Mesenchymal stem cell (in vitro differentiated cells and primary cell): ENCODE data around the gene ZNF408.
A peak's percentile ranks its signal among the peaks of the same experiment; 100 is the strongest.

ENCODE experiments used
- DNase-seq: peaks from one replicate; pipeline ENCODE4 v3.0.0-alpha.2; 2013
- H2AFZ ChIP-seq: one replicate; pipeline ENCODE4 v1.6.1; 2013; ENCODE audit warnings: low read depth, mild to moderate bottlenecking, control low read depth, inconsistent platforms, low read length, moderate library complexity
- H2AK5ac ChIP-seq: 2 replicates; pipeline ENCODE4 v1.6.1; 2013; ENCODE audit warnings: low read length, moderate library complexity, mild to moderate bottlenecking, inconsistent platforms; ENCODE audit not compliant: severe bottlenecking
- H2BK120ac ChIP-seq: one replicate; pipeline ENCODE4 v1.6.1; 2013; ENCODE audit warnings: low read depth, mild to moderate bottlenecking, inconsistent platforms, low read length, moderate library complexity
- H2BK12ac ChIP-seq, 2 experiments: one replicate each; pipeline ENCODE4 v1.6.1; 2013; ENCODE audit warnings: inconsistent platforms in 2 of 2, low read length in 2 of 2, mild to moderate bottlenecking in 2 of 2, moderate library complexity in 2 of 2, control low read depth in 1 of 2
- H2BK15ac ChIP-seq: one replicate; pipeline ENCODE4 v1.6.1; 2013; ENCODE audit warnings: mild to moderate bottlenecking, low read depth, inconsistent platforms; ENCODE audit not compliant: poor library complexity, severe bottlenecking
- H2BK5ac ChIP-seq: 2 replicates; pipeline ENCODE4 v1.6.1; 2013; ENCODE audit warnings: low read depth, mild to moderate bottlenecking, low read length, control low read depth, inconsistent platforms; ENCODE audit not compliant: poor library complexity, severe bottlenecking
- H3K14ac ChIP-seq, 2 experiments: one replicate each; pipeline ENCODE4 v1.6.1; 2013; ENCODE audit warnings: inconsistent platforms in 2 of 2, low read length in 2 of 2, control low read depth in 1 of 2, mild to moderate bottlenecking in 1 of 2, moderate library complexity in 1 of 2
- H3K18ac ChIP-seq, 2 experiments: one replicate each; pipeline ENCODE4 v1.6.1; 2013; ENCODE audit warnings: inconsistent platforms in 2 of 2, low read length in 2 of 2, control low read depth in 1 of 2, low read depth in 1 of 2, mild to moderate bottlenecking in 1 of 2
- H3K23ac ChIP-seq, 2 experiments: one replicate each; pipeline ENCODE4 v1.6.1; 2013; ENCODE audit warnings: inconsistent platforms in 2 of 2, low read length in 2 of 2, mild to moderate bottlenecking in 2 of 2, moderate library complexity in 2 of 2, control low read depth in 1 of 2
- H3K27ac ChIP-seq: 2 replicates; pipeline ENCODE4 v1.5.1; 2013; ENCODE audit warnings: mild to moderate bottlenecking, moderate library complexity, low read length, control low read depth, inconsistent platforms; ENCODE audit not compliant: poor library complexity, severe bottlenecking
- H3K27me3 ChIP-seq, 2 experiments: 2 replicates each; pipeline versions ENCODE4 v1.6.1 to v1.7.0; 2013; ENCODE audit warnings: low read length in 2 of 2, mild to moderate bottlenecking in 2 of 2, moderate library complexity in 2 of 2, control low read depth in 1 of 2, inconsistent platforms in 1 of 2; ENCODE audit not compliant: control insufficient read depth in 1 of 2, insufficient read depth in 1 of 2
- H3K36me3 ChIP-seq, 2 experiments: 2 replicates each; pipeline versions ENCODE4 v1.6.1 to v1.7.0; 2013; ENCODE audit warnings: low read length in 2 of 2, control low read depth in 1 of 2, inconsistent platforms in 1 of 2, low read depth in 1 of 2, mild to moderate bottlenecking in 1 of 2; ENCODE audit not compliant: insufficient read depth in 2 of 2, control insufficient read depth in 1 of 2
- H3K4ac ChIP-seq, 2 experiments: one replicate each; pipeline ENCODE4 v1.6.1; 2013; ENCODE audit warnings: inconsistent platforms in 2 of 2, low read length in 2 of 2, mild to moderate bottlenecking in 2 of 2, moderate library complexity in 2 of 2, control low read depth in 1 of 2, low read depth in 1 of 2
- H3K4me1 ChIP-seq: 2 replicates; pipeline ENCODE4 v1.6.1; 2013; ENCODE audit warnings: low read depth, low read length, control low read depth; ENCODE audit not compliant: control insufficient read depth, insufficient read depth
- H3K4me2 ChIP-seq: 2 replicates; pipeline ENCODE4 v1.6.1; 2013; ENCODE audit warnings: low read length, mild to moderate bottlenecking, inconsistent platforms; ENCODE audit not compliant: poor library complexity, severe bottlenecking
- H3K4me3 ChIP-seq, 2 experiments: 2 replicates each; pipeline versions ENCODE4 v1.5.1 to v1.7.0; 2013; ENCODE audit warnings: low read length in 2 of 2, mild to moderate bottlenecking in 2 of 2, control low read depth in 1 of 2, low read depth in 1 of 2; ENCODE audit not compliant: insufficient read depth in 1 of 2
- H3K79me1 ChIP-seq: replicated peaks from 2 replicates; pipeline ENCODE4 v1.6.1; 2013; ENCODE audit warnings: mild to moderate bottlenecking, control low read depth, low read length, inconsistent platforms; ENCODE audit not compliant: poor library complexity, severe bottlenecking
- H3K9ac ChIP-seq: 2 replicates; pipeline ENCODE4 v1.7.0; 2013; ENCODE audit warnings: mild to moderate bottlenecking, low read length, moderate library complexity
- H3K9me3 ChIP-seq: 2 replicates; pipeline ENCODE4 v1.7.0; 2013; ENCODE audit warnings: mild to moderate bottlenecking, low read length; ENCODE audit not compliant: control insufficient read depth
- H4K8ac ChIP-seq: one replicate; pipeline ENCODE4 v1.6.1; 2013; ENCODE audit warnings: inconsistent platforms, mild to moderate bottlenecking, low read length, moderate library complexity
- H4K91ac ChIP-seq: one replicate; pipeline ENCODE4 v1.6.1; 2013; ENCODE audit warnings: mild to moderate bottlenecking, low read length, inconsistent platforms
- WGBS: methylation state at CpG from one replicate; pipeline ENCODE4 v1.1.7; 2013; ENCODE audit warnings: mixed read lengths; 5-methylcytosine and 5-hydroxymethylcytosine counted together

ZNF408 gene

GRCh38 chr11:46690702-46691101, 10.1 kb upstream of the ZNF408 start:
- Histone ChIP-seq H3K4me1 (peaks cover 28% of the 10 kb centered on the region), H3K27me3 (no peaks in the 10 kb centered on the region), H3K79me1 (peaks cover 30% of the 10 kb centered on the region), H2BK120ac (no peak overlapping the region), H2BK12ac (no peak overlapping the region), H4K8ac (no peak overlapping the region), H3K4ac (no peak overlapping the region), H2AFZ (no peak overlapping the region), H2BK15ac (no peak overlapping the region), H3K9me3 (no peaks in the 10 kb centered on the region), H3K4me3 (no peak overlapping the region), H3K14ac (no peak overlapping the region), H4K91ac (no peak overlapping the region), H2AK5ac (no peak overlapping the region), H3K9ac (no peak overlapping the region), H3K36me3 (peaks cover 62 to 76% of the 10 kb centered on the region in 2 experiments), H3K27ac (no peak overlapping the region), H3K4me2 (no peak overlapping the region), H3K18ac (no peak overlapping the region), H2BK5ac (no peak overlapping the region), H3K23ac (no peak overlapping the region)
- no peak for DNase-seq
- 100% methylated on average over 1 of the region's 1 CpG for WGBS

- Histone ChIP-seq H3K27me3 (no peaks in the 10 kb centered on the region), H3K4me2 (peak overlapping the region; percentile 0)
Measured at GRCh38 chr11:46692450-46692849, 8.4 kb upstream of the ZNF408 start.

GRCh38 chr11:46693597-46694012, 7.2 kb upstream of the ZNF408 start:
- Histone ChIP-seq H2BK120ac (no peak overlapping the region), H3K27ac (peak overlapping the region; percentile 92), H3K18ac (no peak overlapping the region), H3K4me1 (peaks cover 49% of the 10 kb centered on the region), H3K9ac (peak overlapping the region; percentile 66), H3K23ac (peak overlapping the region in 1 of 2 experiments; percentile 81), H3K4me3 (no peak overlapping the region), H3K4me2 (peak overlapping the region; percentile 35), H3K27me3 (no peaks in the 10 kb centered on the region), H4K91ac (no peak overlapping the region), H2BK15ac (no peak overlapping the region), H2AK5ac (peak overlapping the region; percentile 97), H3K9me3 (no peaks in the 10 kb centered on the region), H3K14ac (no peak overlapping the region), H3K79me1 (peaks cover 15% of the 10 kb centered on the region), H3K4ac (no peak overlapping the region), H2BK12ac (no peak overlapping the region), H3K36me3 (peaks cover 49 to 64% of the 10 kb centered on the region in 2 experiments), H2BK5ac (peak overlapping the region; percentile 95), H4K8ac (no peak overlapping the region), H2AFZ (no peak overlapping the region)
- peak; percentile 77 for DNase-seq
- WGBS = 89% methylated on average over 2 of the region's 2 CpGs

More at GRCh38 chr11:46692450-46692849, 8.4 kb upstream of the ZNF408 start:
- WGBS = 78% methylated on average over 4 of the region's 4 CpGs
- Histone ChIP-seq H4K8ac (no peak overlapping the region), H3K9ac (no peak overlapping the region), H2BK15ac (no peak overlapping the region), H2AK5ac (peak overlapping the region; percentile 66), H2BK5ac (peak overlapping the region; percentile 21), H3K4ac (no peak overlapping the region), H3K14ac (no peak overlapping the region), H3K36me3 (peaks cover 60 to 74% of the 10 kb centered on the region in 2 experiments), H2BK120ac (no peak overlapping the region), H3K9me3 (no peaks in the 10 kb centered on the region), H3K23ac (no peak overlapping the region), H3K27ac (peak overlapping the region; percentile 89), H3K79me1 (peaks cover 24% of the 10 kb centered on the region), H3K4me3 (no peak overlapping the region), H3K18ac (no peak overlapping the region), H3K4me1 (peaks cover 42% of the 10 kb centered on the region), H2BK12ac (no peak overlapping the region), H2AFZ (no peak overlapping the region), H4K91ac (no peak overlapping the region)
- DNase-seq = no peak

GRCh38 chr11:46694072-46694471, 6.8 kb upstream of the ZNF408 start:
- Histone ChIP-seq H3K23ac (no peak overlapping the region), H2BK5ac (peak overlapping the region; percentile 95), H3K36me3 (peaks cover 49 to 67% of the 10 kb centered on the region in 2 experiments), H3K79me1 (peaks cover 15% of the 10 kb centered on the region), H2AK5ac (peak overlapping the region; percentile 97), H3K14ac (no peak overlapping the region), H4K91ac (no peak overlapping the region), H3K27me3 (no peaks in the 10 kb centered on the region), H3K18ac (no peak overlapping the region), H2BK12ac (no peak overlapping the region), H2AFZ (no peak overlapping the region), H3K4me1 (peaks cover 50% of the 10 kb centered on the region), H3K4me2 (peak overlapping the region; percentile 45), H3K4ac (peak overlapping the region in 1 of 2 experiments; percentile 20), H4K8ac (no peak overlapping the region), H3K9ac (peak overlapping the region; percentile 66), H3K4me3 (no peak overlapping the region), H2BK120ac (no peak overlapping the region), H2BK15ac (no peak overlapping the region), H3K27ac (peak overlapping the region; percentile 92), H3K9me3 (no peaks in the 10 kb centered on the region)
- DNase-seq = no peak
- 97% methylated on average over 6 of the region's 6 CpGs for WGBS
